ENCODE data around the gene IFNG.
"Not testable (repeated sequence)": the region's sequence is repeated elsewhere in the genome, so short reads cannot be mapped to it uniquely, and the experiment has no call there.

Gene IFNG

DNA sequence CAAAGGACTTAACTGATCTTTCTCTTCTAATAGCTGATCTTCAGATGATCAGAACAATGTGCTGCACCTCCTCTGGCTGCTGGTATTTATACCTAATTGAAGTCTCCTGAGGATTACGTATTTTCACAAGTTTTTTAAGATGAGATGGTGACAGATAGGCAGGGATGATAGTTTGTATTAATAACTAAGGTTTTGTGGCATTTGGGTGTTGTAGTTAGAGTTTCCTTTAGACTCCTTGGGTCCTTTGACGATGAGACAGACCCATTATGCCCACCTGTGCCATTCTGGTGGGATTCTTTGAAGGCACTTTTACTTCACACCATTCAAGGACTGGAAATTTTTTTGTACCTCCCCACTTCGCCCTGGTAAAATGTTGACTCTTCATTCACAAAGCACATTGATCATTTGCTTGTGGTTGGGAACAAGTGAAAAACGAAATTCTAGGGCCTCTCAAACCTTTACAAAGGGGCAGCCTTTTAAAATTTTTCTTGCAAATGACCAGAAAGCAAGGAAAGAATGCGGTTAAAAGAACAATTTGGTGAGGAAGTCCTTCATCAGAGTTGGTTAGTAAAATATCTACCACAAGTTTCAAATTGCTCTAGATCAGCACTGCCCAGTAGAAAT is at the start of gene IFNG:
Gene IFNG, minus strand, starts transcription at position 60 of the 624 bp plus-strand sequence. CDS start 125 bp downstream, outside the sequence.
- H3K4me3 ChIP-seq (ENCODE audit: low read depth, low read length), result no peak within 1 kb of the TSS
- TF ChIP-seq, protein P1, sequence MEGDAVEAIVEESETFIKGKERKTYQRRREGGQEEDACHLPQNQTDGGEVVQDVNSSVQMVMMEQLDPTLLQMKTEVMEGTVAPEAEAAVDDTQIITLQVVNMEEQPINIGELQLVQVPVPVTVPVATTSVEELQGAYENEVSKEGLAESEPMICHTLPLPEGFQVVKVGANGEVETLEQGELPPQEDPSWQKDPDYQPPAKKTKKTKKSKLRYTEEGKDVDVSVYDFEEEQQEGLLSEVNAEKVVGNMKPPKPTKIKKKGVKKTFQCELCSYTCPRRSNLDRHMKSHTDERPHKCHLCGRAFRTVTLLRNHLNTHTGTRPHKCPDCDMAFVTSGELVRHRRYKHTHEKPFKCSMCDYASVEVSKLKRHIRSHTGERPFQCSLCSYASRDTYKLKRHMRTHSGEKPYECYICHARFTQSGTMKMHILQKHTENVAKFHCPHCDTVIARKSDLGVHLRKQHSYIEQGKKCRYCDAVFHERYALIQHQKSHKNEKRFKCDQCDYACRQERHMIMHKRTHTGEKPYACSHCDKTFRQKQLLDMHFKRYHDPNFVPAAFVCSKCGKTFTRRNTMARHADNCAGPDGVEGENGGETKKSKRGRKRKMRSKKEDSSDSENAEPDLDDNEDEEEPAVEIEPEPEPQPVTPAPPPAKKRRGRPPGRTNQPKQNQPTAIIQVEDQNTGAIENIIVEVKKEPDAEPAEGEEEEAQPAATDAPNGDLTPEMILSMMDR (IDR thresholded peaks at IDR 0.05; ENCODE audit: insufficient read depth, low read depth, low read length, missing control alignments), result no peak
- DNase-seq (ENCODE audit: low read depth), result peak; percentile 55

DNA sequence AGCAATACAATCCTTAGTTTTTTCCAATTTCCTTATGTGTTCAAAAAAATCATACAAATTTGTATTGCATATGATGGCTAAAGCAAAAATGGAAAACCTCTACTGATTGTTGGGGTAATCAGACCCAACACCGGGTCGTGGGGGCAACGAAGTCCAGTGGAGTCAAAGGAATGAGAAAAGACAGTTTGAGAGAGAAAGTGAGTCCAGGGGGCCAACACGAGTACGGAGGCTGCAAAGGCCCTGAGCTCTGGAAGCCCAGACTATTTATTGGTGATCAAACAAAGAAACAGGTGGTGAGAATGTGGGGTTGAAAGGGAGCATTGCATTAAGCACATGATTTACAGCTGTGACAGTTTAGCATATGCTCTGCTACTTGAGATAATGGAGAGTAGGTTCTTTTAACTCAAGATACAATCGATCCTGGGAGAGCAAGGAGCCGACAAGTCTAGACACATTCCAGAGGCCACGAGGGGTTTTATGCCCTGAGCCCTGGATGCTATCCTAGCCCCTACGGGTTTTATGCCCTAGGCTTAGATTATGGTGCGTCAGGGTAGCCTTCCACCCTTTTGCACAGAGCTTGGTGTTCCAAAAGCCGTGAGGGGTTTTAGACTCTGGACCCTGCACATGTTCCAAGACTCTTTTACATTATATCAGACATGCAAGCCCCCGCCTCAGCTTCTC is 49.6 kb upstream of the IFNG start:
- DNase-seq (ENCODE audit: low read depth); H3K4me3 ChIP-seq (ENCODE audit: low read depth, low read length): not testable (repeated sequence)

DNA sequence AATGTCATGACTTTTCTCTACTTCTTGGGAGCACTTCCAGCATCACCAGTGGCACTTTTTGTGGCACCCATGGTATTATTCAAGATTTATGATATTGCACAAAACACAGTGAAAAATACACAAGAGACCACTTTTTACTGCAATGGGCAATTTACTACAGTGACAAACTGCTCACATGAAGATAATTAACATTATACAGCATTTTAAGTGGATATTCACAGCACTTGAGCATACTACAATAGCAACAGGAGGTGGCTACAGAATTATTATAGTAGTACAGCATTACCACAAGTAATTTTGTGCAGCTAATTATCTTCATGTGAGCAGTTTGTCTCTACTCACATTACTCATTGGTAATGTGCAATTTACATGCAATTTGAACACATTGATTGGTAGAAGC is 47.7 kb upstream of the IFNG start:
- no peak for DNase-seq (ENCODE audit: low read depth)
- TF ChIP-seq, protein P1 (IDR thresholded peaks at IDR 0.05; ENCODE audit: insufficient read depth, low read depth, low read length, missing control alignments), result no peak
- H3K4me3 ChIP-seq (ENCODE audit: low read depth, low read length), result no peak overlapping the region

DNA sequence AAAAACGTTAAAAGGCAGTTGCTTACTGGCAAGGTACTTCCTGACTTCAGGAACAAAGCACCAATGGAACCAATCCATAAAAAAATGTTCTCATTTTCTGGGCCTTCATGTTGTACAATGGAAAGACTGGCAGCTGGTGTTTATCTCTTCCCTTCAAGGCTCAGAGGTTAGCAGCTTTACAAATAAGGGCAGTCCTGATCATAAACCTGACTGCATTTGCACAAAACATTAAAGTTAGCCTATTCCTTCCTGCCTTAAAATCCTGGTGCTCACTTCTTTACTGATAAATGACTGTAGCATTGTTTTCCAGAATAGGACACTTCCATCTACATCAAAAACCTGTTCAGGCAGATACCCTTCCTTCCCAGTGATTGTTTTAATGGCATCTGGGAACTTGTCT is 46.9 kb upstream of the IFNG start:
- DNase-seq (ENCODE audit: low read depth), result no peak
- TF ChIP-seq, protein P1 (IDR thresholded peaks at IDR 0.05; ENCODE audit: insufficient read depth, low read depth, low read length, missing control alignments), result no peak
- no peak overlapping the region for H3K4me3 ChIP-seq (ENCODE audit: low read depth, low read length)

DNA sequence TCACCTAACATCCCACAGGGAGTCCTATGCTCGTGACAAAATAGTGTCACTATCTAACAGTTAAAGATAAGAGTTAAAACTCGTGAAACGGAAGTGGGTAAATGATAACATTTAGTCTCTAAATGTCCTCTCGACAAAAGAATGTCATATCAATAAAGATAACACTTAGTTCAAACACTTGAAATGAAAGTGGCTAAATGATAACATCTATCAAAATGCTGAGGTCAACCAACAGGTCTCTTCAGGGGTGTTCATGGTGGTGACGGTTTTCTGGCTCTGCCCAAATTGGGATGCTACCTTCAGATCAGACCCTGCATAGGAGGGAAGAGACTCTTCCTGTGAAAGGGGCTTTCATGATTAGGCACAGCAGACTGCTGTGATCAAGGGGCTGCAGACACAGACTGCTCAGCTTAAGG is 43.9 kb upstream of the IFNG start:
- no peak for DNase-seq (ENCODE audit: low read depth)
- TF ChIP-seq, protein P1 (IDR thresholded peaks at IDR 0.05; ENCODE audit: insufficient read depth, low read depth, low read length, missing control alignments), result no peak
- no peak overlapping the region for H3K4me3 ChIP-seq (ENCODE audit: low read depth, low read length)

DNA sequence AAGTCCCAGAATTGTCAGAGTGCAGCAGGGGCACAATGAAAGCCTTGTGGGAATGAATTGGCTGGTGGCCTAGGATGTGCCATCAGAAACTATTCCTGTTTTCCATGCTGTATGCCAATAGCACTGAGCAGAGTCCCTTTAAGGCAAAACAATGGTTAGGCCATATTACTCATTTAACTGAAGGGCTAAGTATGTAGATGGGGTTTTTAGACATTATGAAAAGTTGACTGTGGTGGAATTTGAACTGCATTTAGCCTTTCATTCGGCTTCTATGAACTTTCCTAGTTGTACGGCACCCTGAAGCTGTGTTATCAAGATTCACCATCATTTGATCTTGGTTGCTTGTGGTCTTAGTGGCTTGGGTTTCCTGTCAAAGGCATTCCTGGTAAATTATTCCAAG is 41.3 kb upstream of the IFNG start:
- H3K4me3 ChIP-seq (ENCODE audit: low read depth, low read length), result no peak overlapping the region
- TF ChIP-seq, protein P1 (IDR thresholded peaks at IDR 0.05; ENCODE audit: insufficient read depth, low read depth, low read length, missing control alignments), result no peak
- no peak for DNase-seq (ENCODE audit: low read depth)

DNA sequence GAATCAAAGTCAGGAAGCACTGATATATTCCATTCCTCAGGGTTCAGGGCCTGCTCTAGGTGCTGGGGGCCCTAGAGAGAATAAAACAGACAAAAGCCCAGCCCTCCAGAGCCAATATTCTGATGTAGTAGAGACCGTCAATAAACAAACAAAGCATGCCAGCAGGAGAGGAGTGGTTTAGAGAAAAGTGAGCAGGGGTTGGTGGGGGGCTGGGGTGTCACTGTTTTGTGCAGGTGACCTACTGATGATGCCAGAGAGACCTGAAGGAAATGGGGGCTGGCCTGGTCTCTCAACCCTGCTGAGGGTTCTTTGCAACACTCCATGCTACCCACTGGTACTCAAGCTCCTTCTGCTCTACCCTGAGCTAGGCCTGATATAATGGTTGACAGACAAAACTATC is 39.6 kb upstream of the IFNG start:
- TF ChIP-seq, protein P1 (IDR thresholded peaks at IDR 0.05; ENCODE audit: insufficient read depth, low read depth, low read length, missing control alignments), result no peak
- no peak overlapping the region for H3K4me3 ChIP-seq (ENCODE audit: low read depth, low read length)
- DNase-seq (ENCODE audit: low read depth), result no peak

Data from GM12865 (cell line).